HG02884 (cell line): Measurements from ENCODE around the gene VMP1.

Source experiments
- ATAC-seq: cut with Tn5 transposase; IDR thresholded peaks from one replicate; pipeline ENCODE4 v1.9.1; 2021; ENCODE audit warnings: mild to moderate bottlenecking, moderate library complexity; ENCODE audit not compliant: unreplicated experiment

The VMP1 gene

GRCh38 chr17:59707971-59708430, 547 bp downstream of the VMP1 start:
- ATAC-seq: no peak

GRCh38 chr17:59711936-59712335, 4.5 kb downstream of the VMP1 start:
- ATAC-seq: no peak

GRCh38 chr17:59712862-59713261, 5.4 kb downstream of the VMP1 start:
- no peak for ATAC-seq

GRCh38 chr17:59714255-59714654, 6.8 kb downstream of the VMP1 start:
- no peak for ATAC-seq

- no peak for ATAC-seq
These were observed 9.0 kb downstream of the VMP1 start for GRCh38 chr17:59716427-59716826.

- ATAC-seq: no peak
These were observed 12.1 kb downstream of the VMP1 start for GRCh38 chr17:59719526-59719925.

GRCh38 chr17:59722623-59723022, 15.2 kb downstream of the VMP1 start:
- no peak for ATAC-seq

GRCh38 chr17:59723041-59723440, 15.6 kb downstream of the VMP1 start:
- ATAC-seq: no peak

GRCh38 chr17:59723607-59724006, 16.2 kb downstream of the VMP1 start:
- ATAC-seq: no peak

GRCh38 chr17:59725691-59726090, 18.2 kb downstream of the VMP1 start:
- ATAC-seq: no peak

- ATAC-seq: no peak
These were observed 20.5 kb downstream of the VMP1 start for GRCh38 chr17:59727817-59728533.

GRCh38 chr17:59730268-59730834, 22.9 kb downstream of the VMP1 start:
- ATAC-seq: no peak

- ATAC-seq: no peak
These were observed 26.2 kb downstream of the VMP1 start for GRCh38 chr17:59733697-59734096.

GRCh38 chr17:59734226-59734625, 26.8 kb downstream of the VMP1 start:
- no peak for ATAC-seq

- ATAC-seq: no peak
These were observed 29.9 kb downstream of the VMP1 start for GRCh38 chr17:59737324-59737723.

- ATAC-seq: no peak
These were observed 36.4 kb downstream of the VMP1 start for GRCh38 chr17:59743842-59744241.

GRCh38 chr17:59745040-59745439, 37.6 kb downstream of the VMP1 start:
- ATAC-seq: no peak

GRCh38 chr17:59746849-59747445, 39.5 kb downstream of the VMP1 start:
- ATAC-seq: no peak

- no peak for ATAC-seq
These were observed 41.1 kb downstream of the VMP1 start for GRCh38 chr17:59748591-59748990.

GRCh38 chr17:59751955-59752413, 44.5 kb downstream of the VMP1 start:
- peak; percentile 57 for ATAC-seq

- no peak for ATAC-seq
These were observed 45.0 kb downstream of the VMP1 start for GRCh38 chr17:59752446-59752845.

- no peak for ATAC-seq
These were observed 45.5 kb downstream of the VMP1 start for GRCh38 chr17:59752922-59753321.
